ENCODE data around the gene AQP12A.
"Not testable (repeated sequence)": the region's sequence is repeated elsewhere in the genome, so short reads cannot be mapped to it uniquely, and the experiment has no call there.

The AQP12A gene

GRCh38 chr2:240682431-240683224 is 9.0 kb upstream of the AQP12A start, which contains the start of gene AQP12B:
Gene AQP12B, minus strand, starts transcription at chr2:240682885. Its CDS starts 48 bp downstream, at chr2:240682837.
- not testable (repeated sequence) for H3K27ac ChIP-seq

- not testable (repeated sequence) for H3K27ac ChIP-seq
These were observed 8.2 kb upstream of the AQP12A start for GRCh38 chr2:240683329-240683979.

- H3K27ac ChIP-seq = not testable (repeated sequence)
These were observed 7.5 kb upstream of the AQP12A start for GRCh38 chr2:240683980-240684728.

- no peak overlapping the region for H3K27ac ChIP-seq
- TF ChIP-seq CTCF (IDR thresholded peaks at IDR 0.05) = no peak
These were observed 5.8 kb upstream of the AQP12A start for GRCh38 chr2:240685771-240686371.

GRCh38 chr2:240686460-240686859 is 5.2 kb upstream of the AQP12A start:
- no peak overlapping the region for H3K27ac ChIP-seq
- TF ChIP-seq ZFX (IDR thresholded peaks at IDR 0.05; ENCODE audit: borderline replicate concordance) (no peak), CTCF (IDR thresholded peaks at IDR 0.05) (no peak)

GRCh38 chr2:240687045-240687740 is 4.5 kb upstream of the AQP12A start:
- TF ChIP-seq CTCF (IDR thresholded peaks at IDR 0.05) (no peak), ZFX (IDR thresholded peaks at IDR 0.05; ENCODE audit: borderline replicate concordance) (no peak)
- H3K27ac ChIP-seq = no peak overlapping the region

- no peak for TF ChIP-seq CTCF (IDR thresholded peaks at IDR 0.05)
- TF ChIP-seq ZFX (IDR thresholded peaks at IDR 0.05; ENCODE audit: borderline replicate concordance) = no peak
- no peak overlapping the region for H3K27ac ChIP-seq
These were observed 3.7 kb upstream of the AQP12A start for GRCh38 chr2:240687741-240688552.

GRCh38 chr2:240688553-240688919 is 3.1 kb upstream of the AQP12A start:
- H3K27ac ChIP-seq = no peak overlapping the region
- TF ChIP-seq CTCF (IDR thresholded peaks at IDR 0.05) = no peak
- no peak for TF ChIP-seq ZFX (IDR thresholded peaks at IDR 0.05; ENCODE audit: borderline replicate concordance)
